Measurements from ENCODE around the gene MISP.

The MISP gene

DNA sequence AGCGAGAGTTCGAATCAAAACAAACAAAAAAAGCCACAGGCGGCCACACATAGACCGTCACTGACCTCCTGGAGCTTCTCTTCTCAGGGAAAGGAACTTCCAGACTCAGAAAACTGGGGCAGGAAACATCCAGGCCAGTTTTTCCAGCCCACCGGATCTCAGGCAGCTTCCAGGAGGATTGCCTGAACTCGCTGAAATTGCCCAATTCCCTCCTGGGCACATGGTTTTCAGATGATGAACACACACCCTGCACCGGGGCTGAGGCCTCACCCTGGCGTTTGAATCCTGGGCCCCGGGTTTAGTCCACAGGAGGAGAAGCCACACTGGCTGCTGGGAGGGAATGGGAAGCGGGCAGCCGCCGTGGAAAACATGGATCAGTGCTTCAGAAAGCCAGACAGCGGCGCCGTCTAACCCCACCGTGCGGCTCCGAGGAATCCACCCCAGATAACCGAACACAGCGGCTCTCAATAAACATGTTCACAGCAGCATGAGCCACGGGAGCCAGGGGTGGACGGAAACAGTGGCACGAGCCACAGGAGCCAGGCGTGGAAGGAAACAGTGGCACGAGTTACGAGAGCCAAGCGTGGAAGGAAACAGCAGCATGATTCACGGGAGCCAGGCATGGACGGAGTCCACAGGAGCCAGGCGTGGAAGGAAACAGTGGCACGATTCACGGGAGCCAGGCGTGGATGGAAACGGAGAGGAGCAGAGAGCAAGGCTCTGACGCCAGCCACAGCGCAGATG is 28.2 kb downstream of the MISP start:
- peak in 1 of 2 experiments; percentile 21 for DNase-seq

DNA sequence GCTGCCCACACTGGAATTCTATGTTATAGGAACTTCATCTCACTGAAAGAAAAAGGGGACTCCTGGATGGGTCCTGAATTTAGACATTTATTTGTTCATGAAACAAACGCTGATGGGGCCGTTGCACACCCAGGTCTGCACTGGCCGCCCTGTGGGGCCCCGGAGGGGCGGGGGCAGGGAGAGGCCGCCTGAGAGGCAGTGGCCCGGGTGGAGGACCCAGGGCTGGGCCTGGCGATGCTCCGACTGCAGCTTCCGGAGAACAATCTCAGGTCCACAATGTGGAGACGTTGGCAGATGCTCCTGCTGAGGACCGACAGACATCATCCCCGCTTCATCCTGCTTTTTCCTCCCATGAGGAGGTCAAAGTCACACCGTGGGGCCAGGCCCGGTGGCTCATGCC is 30.0 kb downstream of the MISP start:
- no peak for DNase-seq

DNA sequence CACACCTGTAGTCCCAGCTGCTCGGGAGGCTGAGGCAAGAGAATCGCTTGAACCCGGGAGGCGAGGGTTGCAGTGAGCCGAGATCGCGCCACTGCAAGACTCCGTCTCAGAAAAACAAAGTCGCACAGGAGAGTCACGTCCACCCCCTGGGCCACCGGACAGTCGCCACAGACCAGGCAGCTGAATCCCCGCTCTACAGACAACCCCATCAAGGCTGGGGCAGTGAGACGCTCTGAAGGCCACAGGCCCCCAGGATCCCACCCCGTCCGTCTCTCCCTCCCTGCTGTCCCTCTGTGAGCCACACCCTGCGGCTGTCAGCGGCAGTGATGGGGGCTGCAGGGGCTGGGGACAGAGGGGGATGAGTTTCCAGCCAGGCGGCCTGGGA is 30.9 kb downstream of the MISP start:
- DNase-seq = no peak

DNA sequence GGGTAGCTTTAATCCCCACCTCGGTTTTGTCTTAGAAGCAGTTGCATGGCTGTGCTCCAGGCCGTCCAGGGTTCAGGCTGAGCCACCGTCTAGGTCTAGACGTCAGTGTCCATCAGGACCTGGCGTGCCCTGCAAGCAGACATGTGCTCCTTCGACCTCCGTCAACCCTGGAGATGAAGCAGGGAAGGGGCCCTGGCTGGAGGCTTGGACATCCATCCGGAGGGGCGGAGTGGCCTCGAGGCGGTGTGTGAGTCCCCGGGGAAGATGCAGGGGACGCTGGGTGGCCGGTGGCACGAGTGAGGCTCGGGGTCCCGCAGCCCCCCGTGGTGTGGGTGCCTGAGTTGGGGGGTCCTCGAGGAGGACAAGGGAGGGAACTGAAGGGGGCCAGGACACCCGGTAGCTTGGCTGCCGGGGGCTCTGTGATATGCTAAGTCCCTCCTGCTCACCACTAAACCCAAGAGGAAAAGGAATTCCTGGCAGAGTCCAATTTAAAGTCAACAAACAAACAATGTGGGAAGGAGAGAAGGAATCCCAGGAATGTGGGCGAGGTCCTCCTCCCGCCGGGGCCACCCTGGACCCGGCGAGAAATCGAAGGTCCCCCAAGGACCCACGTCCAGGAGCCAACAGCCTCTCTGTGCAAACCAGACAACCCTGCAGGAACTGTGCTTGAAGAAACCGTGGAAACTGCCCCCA is 31.4 kb downstream of the MISP start:
- DNase-seq = peak in 1 of 2 experiments; percentile 68

DNA sequence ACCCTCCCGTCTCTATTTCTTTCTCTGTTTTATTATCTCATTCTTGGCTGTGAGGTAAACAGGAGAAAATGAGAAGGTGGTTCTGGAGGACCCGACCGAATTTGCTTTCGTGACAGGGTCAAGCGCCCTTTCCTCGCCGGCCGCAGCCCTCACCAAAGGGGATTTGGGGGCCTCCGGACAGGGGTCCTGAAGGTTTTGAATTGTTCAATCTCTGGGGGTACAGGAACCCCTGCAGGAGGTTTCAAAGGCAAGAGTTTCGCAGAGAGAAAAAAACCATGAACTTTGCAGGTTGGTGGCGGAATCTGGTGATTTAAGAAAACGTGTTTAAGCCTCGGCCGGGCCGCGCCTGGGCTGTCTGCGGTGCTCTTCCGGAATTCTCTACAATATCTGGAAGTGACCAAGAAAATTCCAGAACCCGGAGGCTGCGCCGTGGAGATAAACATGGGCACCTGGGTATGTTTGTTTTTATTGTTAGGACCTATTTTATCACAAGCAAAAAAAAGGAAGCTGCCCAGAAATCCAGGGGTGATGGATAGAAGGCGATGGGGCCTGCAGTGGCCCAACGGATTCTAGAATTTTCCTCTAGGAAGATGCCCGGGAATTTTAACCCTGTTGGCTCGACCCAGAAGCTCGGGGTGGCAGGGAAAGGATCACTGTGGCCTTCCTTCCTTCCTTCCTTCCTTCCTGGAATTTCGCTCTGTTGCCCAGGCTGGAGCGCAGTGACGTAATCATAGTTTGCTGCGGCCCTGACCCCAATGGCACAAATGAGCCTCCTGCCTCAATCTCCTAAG is 32.2 kb downstream of the MISP start:
- no peak for DNase-seq

DNA sequence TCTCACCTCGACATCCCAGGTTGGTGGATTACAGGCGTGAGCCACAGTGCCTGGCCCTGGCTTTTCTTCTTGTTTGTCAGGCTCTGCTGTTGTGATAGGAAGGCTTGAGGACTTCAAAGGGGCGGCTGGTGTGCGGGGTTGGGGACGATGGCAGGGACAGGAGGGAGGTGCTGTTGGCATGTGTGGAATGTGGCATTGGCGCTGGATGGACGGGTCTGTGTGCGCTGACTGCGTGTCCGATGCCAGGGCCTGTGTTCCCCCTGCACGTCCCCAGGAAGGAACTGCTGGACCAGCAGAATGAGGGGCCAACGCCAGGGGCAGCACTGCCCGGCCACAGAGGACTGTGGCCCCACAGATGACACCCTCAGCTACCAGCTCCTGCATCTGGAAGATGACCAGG is 33.6 kb downstream of the MISP start:
- no peak for DNase-seq

DNA sequence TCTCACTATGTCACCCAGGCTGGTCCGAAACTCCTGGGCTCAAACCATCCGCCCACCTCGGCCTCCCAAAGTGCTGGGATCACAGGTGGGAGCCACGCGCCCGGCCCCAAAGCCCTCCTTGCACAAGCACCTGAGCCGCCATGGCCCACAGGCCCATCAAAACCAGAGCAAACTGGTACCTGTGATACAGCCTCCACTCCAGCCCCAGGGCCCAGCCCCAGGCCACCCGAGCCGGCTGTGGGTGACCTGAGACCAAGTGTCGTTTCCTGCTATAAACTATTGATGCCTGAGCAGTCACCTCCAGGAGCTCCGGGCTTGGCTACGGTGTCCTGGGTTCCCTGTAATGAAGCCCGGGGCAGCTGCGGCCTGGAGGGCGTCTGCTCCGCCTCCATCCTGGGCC is 36.6 kb downstream of the MISP start:
- no peak for DNase-seq

DNA sequence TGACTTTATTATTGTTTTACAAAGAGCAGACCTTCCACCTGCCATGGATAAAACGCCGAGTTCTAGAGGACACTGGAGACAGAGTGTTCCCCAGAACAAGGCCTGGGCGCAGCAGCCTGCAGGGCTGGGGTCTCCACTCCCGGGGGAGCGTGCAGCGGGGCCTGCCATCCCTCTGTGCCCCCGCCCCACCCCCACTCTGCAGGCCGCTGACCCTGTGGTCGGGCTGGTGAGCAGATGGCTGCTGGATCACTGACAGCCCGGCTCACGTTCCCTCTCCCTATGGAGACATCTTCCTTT is 37.7 kb downstream of the MISP start:
- no peak for DNase-seq

DNA sequence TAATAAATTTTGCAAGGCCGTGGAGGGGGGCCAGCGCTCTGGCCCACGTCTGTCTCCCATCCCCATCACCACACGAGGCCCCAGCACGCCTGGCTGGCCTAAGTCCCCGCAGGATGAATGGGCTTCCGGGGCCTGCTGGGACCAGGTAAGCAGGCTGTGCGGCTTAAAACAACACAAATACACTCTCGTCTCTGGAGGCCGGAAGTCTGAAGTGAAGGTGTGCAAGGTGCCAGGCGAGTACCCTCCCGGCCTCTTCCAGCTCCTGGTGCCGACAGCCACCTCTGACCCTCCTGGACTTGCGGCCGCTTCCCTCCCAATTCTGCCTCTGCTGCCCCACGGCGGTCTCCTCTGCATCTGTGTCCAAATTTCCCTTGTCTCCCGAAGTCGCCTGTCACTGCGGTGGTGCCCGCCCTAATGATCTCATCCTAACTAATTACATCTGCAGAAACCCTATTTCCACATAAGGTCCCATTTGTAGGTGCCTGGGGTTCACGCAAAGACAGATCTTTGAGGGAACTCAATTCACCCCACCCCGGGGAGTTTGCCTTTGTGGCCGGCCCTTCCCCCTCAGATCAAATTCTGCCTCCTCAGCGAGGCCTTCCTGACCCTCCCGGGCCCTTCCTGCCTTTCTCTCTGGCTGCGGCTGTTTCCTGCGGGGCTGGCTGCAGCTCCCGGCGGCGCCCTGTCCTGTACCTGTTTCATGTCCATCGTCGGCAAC is 38.2 kb downstream of the MISP start:
- no peak for DNase-seq

DNA sequence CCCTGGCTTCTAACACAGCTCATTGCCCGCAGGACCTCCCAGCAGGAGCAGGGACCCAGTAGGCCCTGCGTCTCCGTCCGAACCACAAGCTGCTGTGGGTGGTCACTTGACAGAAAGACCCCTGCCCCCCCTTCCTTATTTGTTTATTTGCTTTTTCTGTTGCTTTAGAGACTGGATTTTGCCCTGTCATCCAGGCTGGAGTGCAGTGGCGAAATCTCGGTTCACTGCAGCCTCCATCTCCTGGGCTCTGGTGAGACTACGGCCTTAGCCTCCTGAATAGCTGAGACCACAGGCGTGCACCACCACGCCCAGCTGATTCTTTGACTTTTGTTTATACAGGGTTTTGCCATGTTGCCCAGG is 38.8 kb downstream of the MISP start:
- no peak for DNase-seq

DNA sequence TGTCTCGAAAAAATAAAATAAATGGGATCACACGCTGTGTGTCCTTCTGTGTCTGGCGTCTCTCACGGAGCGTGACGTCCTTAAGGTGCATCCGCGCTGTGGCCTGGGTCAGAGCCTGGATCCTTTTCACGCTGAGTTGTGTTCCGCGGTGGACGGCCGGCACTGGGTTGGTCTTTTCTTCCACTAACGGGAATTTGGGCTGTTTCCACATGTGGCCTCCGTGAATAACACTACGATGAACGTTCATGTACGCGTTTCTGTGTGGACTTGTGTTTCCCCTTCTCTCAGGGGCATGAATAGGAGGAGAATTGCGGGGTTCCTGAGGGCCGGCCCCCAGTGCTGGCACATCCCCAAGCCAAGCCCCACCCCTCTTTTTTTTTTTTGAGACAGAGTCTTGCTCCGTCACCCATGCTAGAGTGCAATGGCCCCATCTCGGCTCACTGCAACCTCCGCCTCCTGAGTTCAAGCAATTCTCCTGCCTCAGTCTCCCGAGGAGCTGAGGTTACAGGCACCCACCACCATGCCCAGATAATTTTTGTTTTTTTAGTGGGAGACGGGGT is 40.2 kb downstream of the MISP start:
- no peak for DNase-seq

DNA sequence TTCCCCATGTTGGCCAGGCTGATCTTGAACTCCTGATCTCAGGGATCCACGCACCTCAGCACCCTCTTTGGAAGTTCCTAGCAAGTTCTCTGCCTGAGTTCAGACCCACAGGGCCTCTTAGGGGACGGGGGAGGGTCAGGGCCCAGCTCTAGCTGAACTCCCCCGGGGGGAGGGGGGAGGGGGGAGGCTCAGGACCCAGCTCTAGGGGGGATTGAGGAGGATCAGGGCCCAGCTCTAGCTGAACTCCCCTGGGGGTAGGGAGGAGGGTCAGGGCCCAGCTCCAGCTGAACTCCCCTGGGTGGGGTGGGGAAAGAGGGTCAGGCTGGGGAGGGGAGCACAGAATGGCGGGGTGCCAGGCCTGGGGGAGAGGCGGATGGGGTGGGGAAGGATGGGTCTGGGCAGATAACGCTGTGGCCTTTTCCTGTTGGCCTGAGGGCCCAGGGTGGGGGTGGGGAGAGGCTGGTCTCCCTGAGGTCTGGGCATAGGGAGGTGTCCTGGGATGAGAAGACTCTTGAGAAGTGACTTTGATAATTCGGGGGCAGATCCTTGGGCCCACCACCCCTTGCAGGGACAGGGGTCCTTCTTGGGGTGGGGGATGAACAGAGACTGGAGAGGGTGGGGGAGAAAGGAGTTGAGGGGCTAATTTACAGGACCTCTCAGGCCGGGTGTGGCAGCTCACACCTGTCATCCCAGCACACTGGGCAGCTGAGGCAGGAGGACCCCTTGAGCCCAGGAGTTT is 40.8 kb downstream of the MISP start:
- DNase-seq = no peak

DNA sequence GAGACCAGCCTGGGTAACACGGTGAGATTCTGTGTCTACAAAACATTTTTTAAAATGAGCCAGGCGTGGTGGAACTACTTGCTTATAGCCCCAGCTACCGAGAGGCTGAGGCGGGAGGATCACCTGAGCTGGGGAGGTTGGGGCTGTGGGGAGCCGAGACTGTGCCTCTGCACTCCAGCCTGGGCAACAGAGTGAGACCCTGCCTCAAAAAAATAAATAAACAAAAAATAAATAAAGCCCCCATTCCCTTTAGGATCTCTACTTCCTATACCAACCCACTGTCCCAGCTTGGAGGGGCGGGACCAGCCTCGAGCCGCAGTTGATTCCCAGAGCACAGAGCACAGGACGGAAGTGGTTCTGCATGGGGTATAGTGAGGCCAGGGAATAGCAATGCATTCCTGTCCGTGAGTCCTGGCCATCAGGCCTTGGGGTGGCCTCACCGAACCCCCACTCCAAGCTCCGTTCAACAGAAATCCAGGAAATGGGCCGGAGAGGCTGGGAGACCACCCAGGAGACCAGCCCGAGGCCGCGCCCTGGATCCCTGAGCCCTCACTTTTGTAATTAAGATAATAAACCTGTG is 41.5 kb downstream of the MISP start:
- no peak for DNase-seq

DNA sequence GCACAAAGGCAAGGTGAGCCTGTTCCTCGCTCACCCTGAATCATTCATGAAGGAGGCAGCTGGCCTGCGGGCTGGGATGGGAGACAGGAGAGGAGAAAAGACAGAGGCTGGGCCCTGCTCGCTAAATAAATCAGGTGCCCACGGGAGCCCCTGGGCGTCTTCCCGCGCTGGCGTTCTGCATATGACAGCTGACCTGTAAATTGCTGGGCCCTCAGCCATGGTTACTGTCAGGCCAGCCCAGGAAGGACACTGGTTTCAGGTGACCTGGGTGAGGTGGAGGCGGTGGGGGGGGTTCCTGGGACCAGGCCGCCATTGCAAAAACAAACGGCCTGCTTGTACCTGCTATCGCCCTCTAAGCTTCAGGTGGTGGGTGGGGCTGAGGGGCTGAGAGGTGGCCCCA is 42.9 kb downstream of the MISP start:
- DNase-seq = no peak

DNA sequence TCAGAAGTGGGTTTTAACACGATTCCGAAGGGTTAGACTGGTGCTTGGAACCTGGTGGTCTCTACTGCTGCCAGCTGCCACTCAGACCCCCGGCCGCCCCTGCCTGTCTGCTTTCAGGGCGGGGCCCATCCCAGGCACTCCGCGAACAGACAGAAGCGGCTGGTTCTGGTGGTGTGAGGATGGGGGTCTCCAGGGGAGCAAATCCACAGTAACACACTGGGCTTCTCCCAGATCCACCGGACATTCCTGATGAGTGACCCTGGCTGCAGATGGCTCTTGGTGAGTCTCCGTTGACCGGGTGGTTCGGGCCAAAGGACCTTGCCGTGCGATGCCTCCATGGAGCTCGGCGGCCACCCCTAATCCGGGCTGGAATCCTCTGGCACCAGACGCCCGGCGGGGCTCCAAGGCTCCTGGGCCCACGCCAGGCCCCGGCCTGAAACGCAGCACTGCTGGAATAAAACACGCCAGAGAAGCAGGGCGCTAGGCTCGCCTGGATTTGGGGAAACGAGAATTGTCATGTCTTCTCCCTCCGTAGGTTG is 44.2 kb downstream of the MISP start:
- no peak for DNase-seq

DNA sequence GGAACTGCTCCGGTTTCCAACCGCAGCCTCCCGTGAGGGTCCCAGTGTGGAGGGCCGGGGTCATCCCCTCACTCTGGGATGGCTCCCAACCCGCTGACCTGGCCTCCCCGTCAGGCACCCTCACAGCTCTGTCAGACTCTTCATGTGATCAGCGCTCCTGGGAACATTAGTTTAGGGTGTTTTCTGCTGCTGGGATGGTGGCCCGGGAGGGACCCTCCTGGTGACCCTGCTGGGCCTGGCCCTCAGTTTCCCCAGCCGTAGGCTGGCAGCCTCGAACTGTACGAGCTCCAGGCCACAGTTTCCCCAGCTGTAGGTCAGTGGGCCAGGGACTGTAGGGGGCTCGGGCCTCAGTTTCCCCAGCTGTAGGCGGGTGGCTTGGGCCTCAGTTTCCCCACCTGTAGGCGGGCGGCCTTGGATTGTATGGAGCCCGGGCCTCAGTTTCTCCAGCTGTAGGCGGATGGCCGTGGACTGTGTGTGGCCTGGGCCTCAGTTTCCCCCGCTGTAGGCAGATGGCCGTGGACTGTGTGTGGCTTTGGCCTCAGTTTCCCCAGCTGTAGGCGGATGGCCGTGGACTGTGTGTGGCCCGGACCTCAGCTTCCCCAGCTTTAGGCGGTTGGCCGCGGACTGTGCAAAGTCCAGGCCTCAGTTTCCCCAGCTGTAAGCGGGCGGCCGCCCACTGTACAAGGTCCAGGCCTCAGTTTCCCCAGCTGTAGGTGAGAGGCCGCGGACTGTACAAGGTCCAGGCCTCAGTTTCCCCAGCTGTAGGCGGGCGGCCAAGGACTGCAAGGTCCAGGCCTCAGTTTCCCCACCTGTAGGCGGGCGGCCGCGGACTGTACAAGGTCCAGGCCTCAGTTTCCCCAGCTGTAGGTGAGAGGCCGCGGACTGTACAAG is 45.0 kb downstream of the MISP start:
- DNase-seq = no peak

DNA sequence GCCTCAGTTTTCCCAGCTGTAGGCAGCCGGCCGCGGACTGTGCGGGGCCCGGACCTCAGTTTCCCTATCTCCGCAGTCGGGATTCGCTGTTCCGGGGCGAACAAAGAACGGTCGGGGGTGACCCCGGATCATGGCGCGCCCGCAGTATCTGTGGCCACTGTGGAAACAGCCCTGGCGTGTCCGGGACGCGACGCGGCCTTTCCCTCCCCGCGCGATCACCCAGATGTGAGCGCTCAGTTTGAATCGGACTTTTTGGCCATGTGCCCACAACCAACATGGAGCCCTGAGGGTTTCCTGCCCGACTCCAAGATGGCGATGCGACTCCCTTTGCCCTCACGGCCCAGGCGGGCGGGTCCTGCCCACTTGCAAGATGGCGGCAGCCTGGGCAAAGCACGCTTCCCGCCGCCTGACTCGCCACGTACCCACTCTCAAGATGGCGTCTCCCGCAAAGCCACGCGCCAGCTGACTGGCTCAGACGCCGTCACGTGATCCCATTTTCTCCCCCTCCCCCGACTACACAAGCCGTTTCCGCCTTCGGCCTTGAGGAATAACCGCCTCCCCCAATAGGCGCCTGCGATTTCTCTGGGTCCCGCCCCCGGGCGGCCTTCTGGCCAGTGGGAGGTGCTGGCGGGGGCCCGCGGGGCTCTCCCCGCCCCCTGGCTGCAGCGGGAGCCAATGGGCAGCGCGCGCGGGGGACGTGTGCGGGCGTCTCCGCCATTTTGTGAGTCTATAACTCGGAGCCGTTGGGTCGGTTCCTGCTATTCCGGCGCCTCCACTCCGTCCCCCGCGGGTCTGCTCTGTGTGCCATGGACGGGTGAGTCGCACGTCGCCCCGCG is 46.0 kb downstream of the MISP start, which contains the start of gene PTBP1:
Gene PTBP1 (plus strand): TSS at position 761 of the 836 bp plus-strand sequence. CDS start 46 bp downstream, at position 807.
- peak; percentile 98 to 99 for DNase-seq

DNA sequence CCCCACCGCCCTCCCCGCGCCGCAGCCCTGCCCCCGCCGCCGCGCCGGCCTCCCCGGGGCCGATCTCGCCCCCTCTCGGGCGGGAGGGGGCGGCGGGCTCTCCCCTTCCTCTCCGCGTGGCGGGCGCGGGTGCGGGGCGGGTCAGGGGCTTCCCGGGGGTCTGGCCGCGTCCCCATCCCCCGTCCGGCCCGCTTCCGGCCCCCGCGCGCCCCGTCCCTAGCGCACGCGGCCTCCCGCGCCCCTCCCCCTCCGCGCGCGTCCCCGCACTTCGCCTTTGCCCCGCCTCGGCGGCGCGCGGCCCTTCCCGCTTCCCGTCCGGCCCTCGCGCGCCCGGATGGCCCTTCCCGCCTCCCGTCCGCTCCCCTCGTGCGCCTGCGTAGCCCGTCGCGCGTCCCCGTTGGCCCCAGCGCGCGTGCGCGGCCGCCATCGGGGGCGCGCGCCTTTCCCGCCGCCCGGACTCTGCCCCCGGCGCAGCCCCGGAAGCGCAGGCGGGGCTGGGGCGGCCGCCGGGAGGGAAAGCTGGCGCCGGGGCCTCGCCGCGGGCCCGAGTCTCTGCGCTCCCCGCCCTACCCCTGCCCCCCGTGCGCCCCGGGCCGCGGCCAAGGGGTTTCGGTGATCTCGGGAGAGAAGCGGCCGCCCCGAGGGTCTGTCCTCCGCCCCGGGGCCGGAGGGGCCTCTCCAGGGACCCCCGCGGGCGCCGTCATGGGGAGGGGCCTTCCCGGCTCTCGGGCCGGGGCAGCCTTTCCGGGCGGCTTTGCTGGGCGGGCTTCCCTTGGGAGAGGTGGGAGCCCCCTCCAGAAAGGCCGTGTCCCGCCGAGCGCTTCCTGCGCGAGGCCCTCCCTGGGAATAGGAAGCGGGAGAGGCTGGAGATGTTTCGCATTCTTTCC is 46.9 kb downstream of the MISP start:
- DNase-seq = peak; percentile 66 to 81

All from SW 1271 (cell line).